DOHH2 (cell line): ENCODE results near the gene POLN.

Source experiments
- H3F3A ChIP-seq: fragments of 200-600 bp; sonication (generic), shearing (Covaris generic); 2 replicates; pipeline ENCODE4 v1.6.0; 2016; ENCODE audit warnings: antibody characterized with exemption, mild to moderate bottlenecking; ENCODE audit not compliant: control insufficient read depth, insufficient read depth
- H3K27ac ChIP-seq: fragments of 200-600 bp; sonication (generic); 2 replicates; pipeline ENCODE4 v1.5.1; 2014; ENCODE audit warnings: low read depth, mild to moderate bottlenecking, low read length, moderate library complexity
- H3K27me3 ChIP-seq: fragments of 200-600 bp; sonication (generic); 2 replicates; pipeline ENCODE4 v1.6.1; 2014; ENCODE audit warnings: mild to moderate bottlenecking, low read length, mixed read lengths; ENCODE audit not compliant: control insufficient read depth
- H3K36me3 ChIP-seq: fragments of 200-600 bp; sonication (generic); 2 replicates; pipeline ENCODE4 v1.6.1; 2014; ENCODE audit warnings: mild to moderate bottlenecking, low read length, moderate library complexity, mixed read lengths; ENCODE audit not compliant: control insufficient read depth
- H3K4me1 ChIP-seq: fragments of 200-600 bp; sonication (generic); 2 replicates; pipeline ENCODE4 v1.6.1; 2014; ENCODE audit warnings: mild to moderate bottlenecking, low read length, mixed read lengths; ENCODE audit not compliant: control insufficient read depth
- H3K4me2 ChIP-seq: fragments of 200-600 bp; sonication (generic); 2 replicates; pipeline ENCODE4 v1.6.0; 2014; ENCODE audit warnings: mild to moderate bottlenecking, low read length, moderate library complexity
- H3K4me3 ChIP-seq: fragments of 200-600 bp; sonication (generic); 2 replicates; pipeline ENCODE4 v1.5.1; 2014; ENCODE audit warnings: mild to moderate bottlenecking, low read length, mixed read lengths
- H3K79me2 ChIP-seq: fragments of 200-600 bp; sonication (generic); 2 replicates; pipeline ENCODE4 v1.6.1; 2014; ENCODE audit warnings: mild to moderate bottlenecking, low read length, mixed read lengths; ENCODE audit not compliant: control insufficient read depth
- H3K9me2 ChIP-seq: fragments of 200-600 bp; sonication (generic); replicated peaks from 2 replicates; pipeline ENCODE4 v1.6.1; 2014; ENCODE audit warnings: mild to moderate bottlenecking, low read length, mixed read lengths; ENCODE audit not compliant: control insufficient read depth
- H3K9me3 ChIP-seq: fragments of 200-600 bp; sonication (generic); 2 replicates; pipeline ENCODE4 v1.6.1; 2014; ENCODE audit warnings: antibody characterized with exemption, low read length, mixed read lengths; ENCODE audit not compliant: control insufficient read depth, insufficient read depth
- H4K20me1 ChIP-seq: fragments of 200-600 bp; sonication (generic); 2 replicates; pipeline ENCODE4 v1.6.0; 2014; ENCODE audit warnings: low read depth, mild to moderate bottlenecking, antibody characterized with exemption, low read length, moderate library complexity; ENCODE audit not compliant: control insufficient read depth, insufficient read depth
- CTCF ChIP-seq: fragments of 200-600 bp; sonication (generic); IDR thresholded peaks from one replicate; pipeline ENCODE4 v1.5.1; 2014; ENCODE audit warnings: antibody characterized with exemption, mild to moderate bottlenecking, low read depth, low read length; ENCODE audit not compliant: poor library complexity, severe bottlenecking
- EZH2phosphoT487 ChIP-seq: fragments of 200-600 bp; sonication (generic); IDR thresholded peaks from 2 replicates; pipeline ENCODE4 v1.6.1; 2017; ENCODE audit warnings: borderline replicate concordance, mild to moderate bottlenecking, antibody characterized with exemption, low read length, moderate library complexity, mixed read lengths

The POLN gene

GRCh38 chr4:2096073-2096609 lies 145.8 kb downstream of the POLN start:
- no peak for TF ChIP-seq CTCF
- TF ChIP-seq EZH2phosphoT487 = no peak
- Histone ChIP-seq H3K9me2 (no peaks in the 10 kb centered on the region), H3K27me3 (no peaks in the 10 kb centered on the region), H3K27ac (no peak overlapping the region), H3K4me2 (no peak overlapping the region), H3K79me2 (no peaks in the 10 kb centered on the region), H3K9me3 (no peaks in the 10 kb centered on the region), H3K36me3 (no peaks in the 10 kb centered on the region), H4K20me1 (no peaks in the 10 kb centered on the region), H3K4me1 (no peaks in the 10 kb centered on the region), H3K4me3 (no peak overlapping the region), H3F3A (no peaks in the 10 kb centered on the region)

- H4K20me1 ChIP-seq = no peaks in the 10 kb centered on the region
- no peak overlapping the region for H3K4me2 ChIP-seq
- no peaks in the 10 kb centered on the region for H3F3A ChIP-seq
- H3K27me3 ChIP-seq = peaks cover under 1% of the 10 kb centered on the region; the same call in 1 of the 2 replicates
- H3K36me3 ChIP-seq = no peaks in the 10 kb centered on the region
- no peak overlapping the region for H3K27ac ChIP-seq
- H3K4me3 ChIP-seq = no peak overlapping the region
- no peaks in the 10 kb centered on the region for H3K4me1 ChIP-seq
- no peaks in the 10 kb centered on the region for H3K9me3 ChIP-seq
- no peaks in the 10 kb centered on the region for H3K79me2 ChIP-seq
- no peaks in the 10 kb centered on the region for H3K9me2 ChIP-seq
- no peak for TF ChIP-seq CTCF
- TF ChIP-seq EZH2phosphoT487 = no peak
Observed at GRCh38 chr4:2095236-2096072, 146.5 kb downstream of the POLN start.

GRCh38 chr4:2094545-2094944 lies 147.4 kb downstream of the POLN start:
- Histone ChIP-seq H3K4me3 (no peak overlapping the region), H3K79me2 (no peaks in the 10 kb centered on the region), H3K36me3 (no peaks in the 10 kb centered on the region), H3K27ac (no peak overlapping the region), H3K27me3 (peaks cover 9% of the 10 kb centered on the region), H4K20me1 (no peaks in the 10 kb centered on the region), H3K9me2 (no peaks in the 10 kb centered on the region), H3K9me3 (no peaks in the 10 kb centered on the region), H3K4me1 (no peaks in the 10 kb centered on the region), H3K4me2 (no peak overlapping the region), H3F3A (no peaks in the 10 kb centered on the region)
- no peak for TF ChIP-seq EZH2phosphoT487
- no peak for TF ChIP-seq CTCF
